ENCODE measurements around the gene TBC1D7.

The TBC1D7 gene

GRCh38 chr6:13292774-13293173 lies 35.6 kb downstream of the TBC1D7 start:
- no peak for TF ChIP-seq CTCF (IDR thresholded peaks at IDR 0.05; ENCODE audit: low read depth, low read length)
- H3K4me3 ChIP-seq (ENCODE audit: low read depth, low read length), result no peak overlapping the region

- no peak for TF ChIP-seq CTCF (IDR thresholded peaks at IDR 0.05; ENCODE audit: low read depth, low read length)
- H3K4me3 ChIP-seq (ENCODE audit: low read depth, low read length), result no peak overlapping the region
Measured at GRCh38 chr6:13290335-13290734, 38.0 kb downstream of the TBC1D7 start.

GRCh38 chr6:13289789-13290318 lies 38.5 kb downstream of the TBC1D7 start:
- no peak overlapping the region for H3K4me3 ChIP-seq (ENCODE audit: low read depth, low read length)
- no peak for TF ChIP-seq CTCF (IDR thresholded peaks at IDR 0.05; ENCODE audit: low read depth, low read length)

- TF ChIP-seq CTCF (IDR thresholded peaks at IDR 0.05; ENCODE audit: low read depth, low read length), result no peak
- no peak overlapping the region for H3K4me3 ChIP-seq (ENCODE audit: low read depth, low read length)
Measured at GRCh38 chr6:13288969-13289391, 39.4 kb downstream of the TBC1D7 start.

- H3K4me3 ChIP-seq (ENCODE audit: low read depth, low read length), result no peak overlapping the region
- TF ChIP-seq CTCF (IDR thresholded peaks at IDR 0.05; ENCODE audit: low read depth, low read length), result no peak
Measured at GRCh38 chr6:13288481-13288880, 39.9 kb downstream of the TBC1D7 start.

GRCh38 chr6:13287104-13287503 lies 41.2 kb downstream of the TBC1D7 start:
- TF ChIP-seq CTCF (IDR thresholded peaks at IDR 0.05; ENCODE audit: low read depth, low read length), result no peak
- no peak overlapping the region for H3K4me3 ChIP-seq (ENCODE audit: low read depth, low read length)

GRCh38 chr6:13286181-13286580 lies 42.2 kb downstream of the TBC1D7 start:
- no peak for TF ChIP-seq CTCF (IDR thresholded peaks at IDR 0.05; ENCODE audit: low read depth, low read length)
- H3K4me3 ChIP-seq (ENCODE audit: low read depth, low read length), result no peak overlapping the region

Data from WI38 (cell line).